Pancreas (tissue), 10 donors: Measurements from ENCODE around the gene GSK3A. TPM values are rescaled to one million over a fixed set of nuclear protein-coding genes. Genes with fewer than 3 reads are reported as not detected.

Experiments
- ATAC-seq, 4 donors: fragments of 200-7000 bp; cut with Tn5 transposase; one replicate each; pipeline versions ENCODE4 v1.8.0 to v1.9.1; 2020; ENCODE audit warnings: mild to moderate bottlenecking in 4 of 4, moderate library complexity in 4 of 4
- DNase-seq, 6 donors: peaks; one replicate each; pipeline ENCODE4 v3.0.0-alpha.2; 2020
- FAIRE-seq: peaks from 2 replicates; lab custom pipeline; 2012; peaks lifted over from hg19 to GRCh38; lab: Jason Lieb, UNC
- H3K27ac ChIP-seq, 4 donors: fragments of 200-600 bp; sonication (generic); 1 replicate in 3 of 4; 2 replicates in 1 of 4; pipeline versions ENCODE4 v1.5.0 to v1.8.0; 2020
- H3K27me3 ChIP-seq, 4 donors: fragments of 200-600 bp; one replicate each; pipeline ENCODE4 v1.8.0; 2021
- H3K36me3 ChIP-seq, 3 donors: fragments of 200-600 bp; sonication (generic) in 1 of 3; one replicate each; pipeline versions ENCODE4 v1.5.0 to v1.8.0; 2020 to 2021
- H3K4me1 ChIP-seq, 3 donors: fragments of 200-600 bp; one replicate each; pipeline ENCODE4 v1.8.0; 2021
- H3K4me3 ChIP-seq, 4 donors: fragments of 200-600 bp; sonication (generic) in 2 of 4; one replicate each; pipeline versions ENCODE4 v1.5.0 to v1.8.0; 2020 to 2021
- H3K9me3 ChIP-seq, 4 donors: fragments of 200-600 bp; one replicate each; pipeline ENCODE4 v1.8.0; 2021
- CTCF ChIP-seq, 4 donors: fragments of 200-600 bp; sonication (generic) in 3 of 4; IDR thresholded peaks; one replicate each; pipeline versions ENCODE4 v1.5.0 to v1.8.0; 2021; ENCODE audit warnings: antibody characterized with exemption in 4 of 4
- WGBS, 2 donors: extraction: QIAGEN DNeasy Blood & Tissue Kit; methylation state at CpG; one replicate each; pipeline ENCODE4 v1.1.7; 2013; 5-methylcytosine and 5-hydroxymethylcytosine counted together
- intact Hi-C, 3 donors: fragments of 100-400 bp; cut with DNase I; formaldehyde crosslinking; loops; one replicate each; pipeline versions ENCODE4 v1.11.1 to v1.14.2; 2022
- polyA plus RNA-seq, 2 donors: library from polyadenylated mRNA; stranded (reverse); fragments of 200-250 nt; gene quantifications; one replicate each; pipeline ENCODE4 v1.2.3, GENCODE V29; 2013
- total RNA-seq, 6 donors: library from RNA; stranded (reverse); fragmentation: NEBNext Ultra II Directional in 4 of 6; extraction: Animal tissue kit (Norgen Biotek cat#: 25700) in 4 of 6; gene quantifications; one replicate each; pipeline versions ENCODE4 v1.2.1 to v1.2.4, GENCODE V29; 2021 to 2023
- donor health status: healthy with polysubstance abuse.
- donor health status: DM: no; HTN: no; CAD: no; lungs with moderate emphysema.
- donor health status: DM: no; HTN: no; CAD: no.
- donor health status: control.
- donor health status: control.
- donor health status: Bipolar disorder and iron deficiency.
- donor health status: DM: yes; HTN: yes; CAD: no.
- donor health status: DM: no; HTN: no; CAD: no.
- donor health status: DM: no; HTN: no; CAD: no.
- donor health status: DM: yes; HTN: yes; CAD: no.

GSK3A gene
- total and polyA plus RNA-seq, 8 donors, result 9.9 to 27.6 (median 15.9) TPM

DNA sequence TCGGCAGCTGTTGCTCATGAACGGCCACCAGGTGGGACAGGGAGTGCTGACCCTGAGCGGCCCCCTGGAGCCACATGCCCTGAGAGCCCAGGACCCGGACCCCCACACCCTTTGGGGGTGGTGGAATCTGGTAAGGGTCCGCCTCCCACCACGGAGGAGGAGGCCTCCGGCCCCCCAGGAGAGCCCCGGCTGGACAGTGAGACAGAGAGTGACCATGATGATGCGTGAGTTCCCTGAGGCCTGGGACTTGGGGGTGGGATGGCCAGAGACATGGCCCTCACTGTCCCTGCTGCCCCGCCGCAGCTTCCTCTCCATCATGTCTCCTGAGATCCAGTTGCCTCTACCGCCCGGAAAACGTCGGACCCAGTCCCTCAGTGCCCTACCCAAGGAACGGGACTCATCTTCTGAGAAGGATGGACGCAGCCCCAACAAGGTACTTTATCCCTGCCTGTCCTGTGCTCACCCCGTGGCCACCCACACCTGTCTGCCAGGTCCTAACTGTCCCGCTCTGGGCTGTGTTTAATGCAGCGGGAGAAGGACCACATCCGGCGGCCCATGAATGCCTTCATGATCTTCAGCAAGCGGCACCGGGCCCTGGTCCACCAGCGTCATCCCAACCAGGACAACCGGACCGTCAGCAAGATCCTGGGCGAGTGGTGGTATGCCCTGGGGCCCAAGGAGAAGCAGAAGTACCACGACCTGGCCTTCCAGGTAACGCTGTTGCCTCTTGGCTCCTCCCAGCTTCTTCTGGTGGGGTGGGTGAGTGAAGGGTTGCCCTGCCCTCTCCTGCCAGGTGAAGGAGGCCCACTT lies 44.8 kb upstream of the GSK3A start:
- intact Hi-C loops, result no loop called here
- FAIRE-seq, result no peak
- Histone ChIP-seq H3K4me3 (no peak overlapping the region), H3K36me3 (peaks cover 5 to 50% (median 31%) of the 10 kb centered on the region in 3 donors), H3K9me3 (no peaks in the 10 kb centered on the region), H3K27ac (no peak overlapping the region), H3K4me1 (peaks cover 0 to 19% (median 13%) of the 10 kb centered on the region in 3 donors), H3K27me3 (no peaks in the 10 kb centered on the region)
- peak in 1 of 6 donors; percentile 80 for DNase-seq
- TF ChIP-seq CTCF (IDR thresholded peaks at IDR 0.05), result no peak
- 90 to 91% methylated on average over 28 to 30 of the region's 30 CpGs for WGBS, 2 donors
- ATAC-seq, result no peak

- peak in 5 of 6 donors; percentile 55 to 90 (median 76) for DNase-seq
- peak overlapping the region in 3 of 4 donors; percentile 10 to 42 (median 41) for H3K27ac ChIP-seq
- no peaks in the 10 kb centered on the region for H3K27me3 ChIP-seq
- no peak for TF ChIP-seq CTCF (IDR thresholded peaks at IDR 0.05)
- FAIRE-seq, result no peak
- H3K36me3 ChIP-seq, result peaks cover 5 to 42% (median 30%) of the 10 kb centered on the region in 3 donors
- intact Hi-C loops, result no loop called here
- no peak for ATAC-seq
- WGBS, 2 donors, result 34 to 40% methylated on average over 13 of the region's 13 CpGs
- peaks cover 5 to 26% (median 13%) of the 10 kb centered on the region in 3 donors for H3K4me1 ChIP-seq
- no peaks in the 10 kb centered on the region for H3K9me3 ChIP-seq
- H3K4me3 ChIP-seq, result peak overlapping the region in 1 of 4 donors; percentile 59
Observed at GRCh38 chr19:42286349-42287016, 44.1 kb upstream of the GSK3A start.

DNA sequence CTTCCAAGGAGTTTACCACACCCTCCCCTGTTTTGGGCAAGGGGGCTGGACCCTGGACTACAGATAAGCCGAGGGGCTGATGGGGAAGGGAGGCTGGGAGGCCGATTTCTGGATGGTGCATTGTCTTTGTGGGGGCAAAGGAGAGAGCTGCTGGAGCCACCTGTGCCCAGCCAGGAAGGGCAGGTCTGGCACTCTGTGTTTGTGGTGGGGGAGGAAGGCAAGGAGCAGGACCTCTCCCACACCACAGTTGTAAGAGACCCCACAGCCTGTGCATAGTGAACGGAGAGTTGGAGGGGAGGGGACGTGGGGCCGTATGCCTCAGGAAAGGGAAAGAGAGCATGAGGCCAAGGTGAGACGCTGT lies 43.6 kb upstream of the GSK3A start:
- TF ChIP-seq CTCF (IDR thresholded peaks at IDR 0.05), result no peak
- Histone ChIP-seq H3K36me3 (peaks cover 5 to 37% (median 27%) of the 10 kb centered on the region in 3 donors), H3K4me3 (peak overlapping the region in 1 of 4 donors; percentile 59), H3K27me3 (no peaks in the 10 kb centered on the region), H3K4me1 (peaks cover 11 to 31% (median 13%) of the 10 kb centered on the region in 3 donors), H3K9me3 (no peaks in the 10 kb centered on the region), H3K27ac (peak overlapping the region in 3 of 4 donors; percentile 10 to 42 (median 41))
- DNase-seq (no peak), ATAC-seq (no peak), FAIRE-seq (no peak)
- intact Hi-C loops, result no loop called here
- WGBS, 2 donors, result 55 to 56% methylated on average over 6 of the region's 6 CpGs

GRCh38 chr19:42285541-42285941 lies 43.1 kb upstream of the GSK3A start:
- no peak for TF ChIP-seq CTCF (IDR thresholded peaks at IDR 0.05)
- DNase-seq (peak in 1 of 6 donors; percentile 44), FAIRE-seq (no peak), ATAC-seq (no peak)
- 57 to 67% methylated on average over 5 of the region's 5 CpGs for WGBS, 2 donors
- peaks cover 5 to 33% (median 23%) of the 10 kb centered on the region in 3 donors for H3K36me3 ChIP-seq
- peak overlapping the region in 3 of 4 donors; percentile 10 to 42 (median 41) for H3K27ac ChIP-seq
- intact Hi-C loops, result no loop called here
- H3K4me1 ChIP-seq, result peaks cover 11 to 31% (median 13%) of the 10 kb centered on the region in 3 donors
- no peaks in the 10 kb centered on the region for H3K27me3 ChIP-seq
- H3K9me3 ChIP-seq, result no peaks in the 10 kb centered on the region
- H3K4me3 ChIP-seq, result peak overlapping the region in 2 of 4 donors; percentile 54 to 59
